Endothelial cell of umbilical vein (primary cell): Measurements from ENCODE around the gene IL6R. TPM values are rescaled to one million over a fixed set of nuclear protein-coding genes. Genes with fewer than 3 reads are reported as not detected.

ENCODE experiments used
- BruUV-seq: library from RNA; stranded (reverse); fragments of 400-500 nt; replicated peaks from 2 replicates; lab custom pipeline; 2021; lab: Mats Ljungman, UMichigan
- CTCF ChIA-PET: fragments of 300-600, 350-600 bp; sonication (Branson Sonifier 250); formaldehyde crosslinking; loops from one replicate; lab custom pipeline; 2021; ENCODE audit warnings: antibody characterized with exemption, inconsistent platforms; lab: Charles Lee
- POLR2A ChIA-PET: fragments of 300-600, 350-600 bp; sonication (Branson Sonifier 250); formaldehyde crosslinking; loops from one replicate; lab custom pipeline; 2021; ENCODE audit warnings: antibody characterized with exemption, inconsistent platforms; lab: Charles Lee
- DNase-seq: peaks from one replicate; pipeline ENCODE4 v3.0.0-alpha.2; 2011; ENCODE audit warnings: low read depth, low spot score
- FAIRE-seq: peaks from 2 replicates; lab custom pipeline; 2011; peaks lifted over from hg19 to GRCh38; lab: Jason Lieb, UNC
- H2AFZ ChIP-seq: 2 replicates; pipeline ENCODE4 v1.6.0; 2012; ENCODE audit warnings: low read depth, low read length, control low read depth, inconsistent platforms
- H3K27ac ChIP-seq: 2 replicates; pipeline ENCODE4 v1.5.1; 2011; ENCODE audit warnings: low read depth, mild to moderate bottlenecking, control low read depth, low read length, moderate library complexity; ENCODE audit not compliant: insufficient read depth
- H3K27me3 ChIP-seq, 2 experiments: 2 replicates each; pipeline versions ENCODE4 v1.6.0 to v1.6.1; 2011; ENCODE audit warnings: low read length in 2 of 2, mixed read lengths in 1 of 2; ENCODE audit not compliant: control insufficient read depth in 2 of 2, insufficient read depth in 2 of 2
- H3K36me3 ChIP-seq, 2 experiments: 2 replicates in 1 of 2; 3 replicates in 1 of 2; pipeline ENCODE4 v1.5.1; 2011; ENCODE audit warnings: low read length in 2 of 2, mild to moderate bottlenecking in 1 of 2, moderate library complexity in 1 of 2; ENCODE audit not compliant: control insufficient read depth in 2 of 2, insufficient read depth in 2 of 2; ENCODE audit errors: extremely low read depth in 1 of 2
- H3K4me1 ChIP-seq: 3 replicates; pipeline ENCODE4 v1.5.1; 2011; ENCODE audit warnings: mild to moderate bottlenecking, low read length; ENCODE audit not compliant: control insufficient read depth, insufficient read depth; ENCODE audit errors: extremely low read depth
- H3K4me2 ChIP-seq: 2 replicates; pipeline ENCODE4 v1.6.1; 2011; ENCODE audit warnings: low read length, control low read depth, mixed read lengths; ENCODE audit not compliant: insufficient read depth
- H3K4me3 ChIP-seq, 3 experiments: fragments of 200-600 bp in 1 of 3; sonication (generic), shearing (Covaris generic) in 1 of 3; replicated peaks in 1 of 3; 2 replicates each; pipeline ENCODE4 v1.5.1; 2011 to 2016; ENCODE audit warnings: control low read depth in 3 of 3, low read length in 3 of 3, mild to moderate bottlenecking in 2 of 3, inconsistent platforms in 1 of 3, low read depth in 1 of 3, moderate library complexity in 1 of 3; ENCODE audit not compliant: insufficient read depth in 1 of 3
- H3K79me2 ChIP-seq: 2 replicates; pipeline ENCODE4 v1.6.0; 2012; ENCODE audit warnings: low read length, inconsistent platforms; ENCODE audit not compliant: control insufficient read depth, insufficient read depth
- H3K9ac ChIP-seq: replicated peaks from 2 replicates; pipeline ENCODE3; 2011; ENCODE audit warnings: low read length, control low read depth; ENCODE audit not compliant: insufficient read depth; ENCODE audit errors: extremely low read depth
- H3K9me1 ChIP-seq: replicated peaks from 3 replicates; pipeline ENCODE4 v1.6.0; 2011; ENCODE audit warnings: mild to moderate bottlenecking, low read length; ENCODE audit not compliant: control insufficient read depth, insufficient read depth; ENCODE audit errors: extremely low read depth
- H3K9me3 ChIP-seq: replicated peaks from 2 replicates; pipeline ENCODE4 v1.5.1; 2012; ENCODE audit warnings: low read length, inconsistent platforms; ENCODE audit not compliant: control insufficient read depth, insufficient read depth
- H4K20me1 ChIP-seq: replicated peaks from 2 replicates; pipeline ENCODE3; 2011; ENCODE audit warnings: mild to moderate bottlenecking, low read length; ENCODE audit not compliant: control insufficient read depth, insufficient read depth; ENCODE audit errors: extremely low read depth
- CTCF ChIP-seq, 2 donors: IDR thresholded peaks; 1 replicate in 1 of 2; 2 replicates in 1 of 2; pipeline ENCODE4 v1.5.1; 2011; ENCODE audit warnings: low read length in 2 of 2, mild to moderate bottlenecking in 2 of 2, moderate library complexity in 2 of 2, control low read depth in 1 of 2, inconsistent platforms in 1 of 2, low read depth in 1 of 2; ENCODE audit not compliant: insufficient read depth in 1 of 2; ENCODE audit errors: extremely low read depth in 1 of 2
- EZH2 ChIP-seq: IDR thresholded peaks from 2 replicates; pipeline ENCODE4 v1.6.1; 2012; ENCODE audit warnings: borderline replicate concordance, low read depth, mild to moderate bottlenecking, moderate library complexity, low read length, inconsistent platforms; ENCODE audit not compliant: severe bottlenecking
- FOS ChIP-seq: IDR thresholded peaks from 2 replicates; pipeline ENCODE4 v1.6.1; 2011; ENCODE audit warnings: mild to moderate bottlenecking, low read length, moderate library complexity, borderline replicate concordance; ENCODE audit not compliant: insufficient read depth
- GATA2 ChIP-seq: IDR thresholded peaks from 2 replicates; pipeline ENCODE4 v1.7.0; 2011; ENCODE audit warnings: low read depth, mild to moderate bottlenecking, moderate library complexity, mixed read lengths, low read length; ENCODE audit not compliant: insufficient read length, insufficient read depth
- MAX ChIP-seq: IDR thresholded peaks from 2 replicates; pipeline ENCODE4 v1.6.1; 2011; ENCODE audit not compliant: insufficient read depth, insufficient read length
- POLR2AphosphoS5 ChIP-seq: IDR thresholded peaks from 2 replicates; pipeline ENCODE4 v1.6.1; 2012; ENCODE audit warnings: low read depth, mild to moderate bottlenecking, control low read depth, low read length, moderate library complexity; ENCODE audit not compliant: insufficient read depth
- dilution Hi-C: fragments of 300-500 bp; cut with MboI; formaldehyde crosslinking; loops from one replicate; pipeline ENCODE4 v1.15.0; 2019; ENCODE audit warnings: low sequenced_read_pairs; ENCODE audit not compliant: extremely low pct_ligation_motif_present
- intact Hi-C: fragments of 100-400 bp; cut with micrococcal nuclease; formaldehyde crosslinking; loops from one replicate; pipeline ENCODE4 v1.10.0; 2022
- polyA plus RNA-seq, 4 experiments: library from polyadenylated mRNA; depleted of rRNA in 3 of 4; stranded (reverse) in 3 of 4; unstranded in 1 of 4; fragments of >200 nt; gene quantifications; 2 replicates each; pipeline versions ENCODE4 v1.2.1 to v1.2.3, GENCODE V29; 2011 to 2012; ENCODE audit warnings: missing spikeins in 1 of 4
- total RNA-seq: library from RNA; stranded (reverse); gene quantifications from 2 replicates; pipeline ENCODE4 v1.2.3, GENCODE V29; 2021

Gene IL6R
- total and polyA plus RNA-seq, 2 donors (not counting 3 experiments of a cell fraction or from before 2014, with no cell fraction given): 4.8 to 5.1 TPM

DNA sequence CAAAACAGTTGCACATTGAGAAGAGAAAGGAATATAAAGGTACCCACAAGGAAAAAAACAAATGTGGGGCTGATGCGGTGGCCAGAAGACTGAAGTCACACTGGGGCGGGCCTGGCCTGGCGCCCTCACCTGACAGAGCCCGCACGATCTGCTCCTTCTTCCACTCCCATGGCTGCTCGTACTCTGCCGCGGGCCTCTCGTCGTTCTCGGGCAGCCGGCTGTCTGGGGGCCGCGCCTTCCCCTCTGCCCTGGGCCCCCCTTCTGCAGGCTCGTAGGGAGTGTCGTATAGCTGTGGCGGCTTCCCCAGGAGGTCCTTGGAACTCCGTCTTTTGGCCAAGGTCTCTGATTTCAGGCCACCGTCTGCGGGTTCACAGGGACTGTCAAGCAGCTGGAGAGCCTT is 83.8 kb downstream of the IL6R start:
- intact Hi-C loops (loop anchor here (10.0 kb wide), 1 partner anchor 486 kb away; the partner anchor contains the start of genes CKS1B and SHC1), dilution Hi-C loops (no loop called here)
- H2AFZ ChIP-seq: no peak overlapping the region
- H4K20me1 ChIP-seq: no peaks in the 10 kb centered on the region
- no peak overlapping the region for H3K4me3 ChIP-seq
- H3K36me3 ChIP-seq: peaks cover 7 to 23% of the 10 kb centered on the region in 2 experiments
- no peaks in the 10 kb centered on the region for H3K9me3 ChIP-seq
- no TSS peak for BruUV-seq
- TF ChIP-seq EZH2: no peak
- no peak for TF ChIP-seq FOS
- TF ChIP-seq MAX: no peak
- no peak for TF ChIP-seq GATA2
- TF ChIP-seq POLR2AphosphoS5: no peak
- no peak for TF ChIP-seq CTCF (IDR thresholded peaks at IDR 0.05; ENCODE audit: extremely low read depth in 1 of 2, insufficient read depth in 1 of 2, low read depth in 1 of 2, low read length in 2 of 2)
- H3K9ac ChIP-seq: no peak overlapping the region
- ChIA-PET POLR2A (no interaction called here), CTCF (interaction anchor here (1.1 to 5.2 kb wide), 4 partner anchors 8 to 154 kb away, joined by 3 to 50 read pairs (median 12); no protein-coding TSS in a partner anchor)
- peaks cover 81% of the 10 kb centered on the region for H3K4me1 ChIP-seq
- no peak overlapping the region for H3K27ac ChIP-seq
- no peaks in the 10 kb centered on the region for H3K9me1 ChIP-seq
- peaks cover 37% of the 10 kb centered on the region for H3K79me2 ChIP-seq
- no peak for FAIRE-seq
- H3K4me2 ChIP-seq: no peak overlapping the region
- DNase-seq: no peak
- H3K27me3 ChIP-seq: no peaks in the 10 kb centered on the region
